ENCODE data around the gene ZCWPW1.

- TF ChIP-seq CTCF (IDR thresholded peaks at IDR 0.05) = no peak
- TF ChIP-seq POLR2A (IDR thresholded peaks at IDR 0.05) = no peak
Measured at GRCh38 chr7:100433276-100433591, 4.7 kb upstream of the ZCWPW1 start.

Measured in Peyer's patch (tissue), 4 donors.